GM11168 (cell line): ENCODE data around the gene CADPS2.

ENCODE experiments used
- in situ Hi-C: fragments of 300-500 bp; cut with MboI; formaldehyde crosslinking; loops from one replicate; pipeline ENCODE4 v1.12.0; 2022; ENCODE audit warnings: low sequenced_read_pairs; ENCODE audit not compliant: unreplicated experiment

The CADPS2 gene

GRCh38 chr7:122416336-122416735, 469.9 kb downstream of the CADPS2 start:
- in situ Hi-C loops = no loop called here

- in situ Hi-C loops = no loop called here
Observed at GRCh38 chr7:122415510-122415909, 470.8 kb downstream of the CADPS2 start.

- in situ Hi-C loops = no loop called here
Observed at GRCh38 chr7:122413339-122413738, 472.9 kb downstream of the CADPS2 start.

GRCh38 chr7:122412883-122413282, 473.4 kb downstream of the CADPS2 start:
- in situ Hi-C loops = no loop called here

- in situ Hi-C loops = no loop called here
Observed at GRCh38 chr7:122412441-122412840, 473.8 kb downstream of the CADPS2 start.

- in situ Hi-C loops = no loop called here
Observed at GRCh38 chr7:122407195-122407594, 479.1 kb downstream of the CADPS2 start.

GRCh38 chr7:122403113-122403512, 483.1 kb downstream of the CADPS2 start:
- in situ Hi-C loops = no loop called here

GRCh38 chr7:122402235-122402634, 484.0 kb downstream of the CADPS2 start:
- in situ Hi-C loops = no loop called here

GRCh38 chr7:122397381-122397780, 488.9 kb downstream of the CADPS2 start:
- in situ Hi-C loops = no loop called here

GRCh38 chr7:122394512-122394911, 491.7 kb downstream of the CADPS2 start:
- in situ Hi-C loops = no loop called here

GRCh38 chr7:122384528-122384927, 501.7 kb downstream of the CADPS2 start:
- in situ Hi-C loops = no loop called here

- in situ Hi-C loops = no loop called here
Observed at GRCh38 chr7:122383934-122384333, 502.3 kb downstream of the CADPS2 start.

- in situ Hi-C loops = no loop called here
Observed at GRCh38 chr7:122380992-122381391, 505.3 kb downstream of the CADPS2 start.

GRCh38 chr7:122379491-122379890, 506.8 kb downstream of the CADPS2 start:
- in situ Hi-C loops = no loop called here

GRCh38 chr7:122369756-122370155, 516.5 kb downstream of the CADPS2 start:
- in situ Hi-C loops = no loop called here

GRCh38 chr7:122364761-122365280, 521.4 kb downstream of the CADPS2 start:
- in situ Hi-C loops = no loop called here

- in situ Hi-C loops = no loop called here
Observed at GRCh38 chr7:122363144-122363543, 523.1 kb downstream of the CADPS2 start.

- in situ Hi-C loops = no loop called here
Observed at GRCh38 chr7:122362473-122362872, 523.8 kb downstream of the CADPS2 start.

- in situ Hi-C loops = no loop called here
Observed at GRCh38 chr7:122354656-122355055, 531.6 kb downstream of the CADPS2 start.

GRCh38 chr7:122352454-122352853, 533.8 kb downstream of the CADPS2 start:
- in situ Hi-C loops = no loop called here

- in situ Hi-C loops = no loop called here
Observed at GRCh38 chr7:122350701-122351100, 535.6 kb downstream of the CADPS2 start.

GRCh38 chr7:122344303-122344620, 542.0 kb downstream of the CADPS2 start:
- in situ Hi-C loops = no loop called here
